RWPE2 (cell line): ENCODE results near the gene KCNJ2.

Source experiments
- ATAC-seq: fragments of 200-7000 bp; cut with Tn5 transposase; 3 replicates; pipeline ENCODE4 v1.9.1; 2021; ENCODE audit warnings: low read depth
- DNase-seq: peaks from one replicate; pipeline ENCODE4 v3.0.0-alpha.2; 2020; ENCODE audit warnings: low spot score
- H3K27ac ChIP-seq: fragments of 450-650 bp; 2 replicates; pipeline ENCODE4 v1.5.1; 2017; ENCODE audit warnings: mild to moderate bottlenecking; ENCODE audit not compliant: poor library complexity, severe bottlenecking
- H3K27me3 ChIP-seq: fragments of 250-450 bp; sonication (Bioruptor Pico); 2 replicates; pipeline ENCODE4 v1.5.1; 2021; ENCODE audit warnings: mild to moderate bottlenecking, moderate library complexity; ENCODE audit not compliant: insufficient read depth, poor library complexity, severe bottlenecking
- H3K36me3 ChIP-seq: fragments of 250-450 bp; sonication (Bioruptor Pico); 2 replicates; pipeline ENCODE4 v1.5.1; 2020; ENCODE audit warnings: low read depth, mild to moderate bottlenecking, moderate library complexity
- H3K4me1 ChIP-seq: fragments of 250-450 bp; sonication (Bioruptor Pico); 2 replicates; pipeline ENCODE4 v1.5.1; 2021; ENCODE audit warnings: mild to moderate bottlenecking, moderate library complexity; ENCODE audit not compliant: insufficient read depth, poor library complexity, severe bottlenecking
- H3K4me3 ChIP-seq: fragments of 250-450 bp; sonication (Bioruptor Pico); 2 replicates; pipeline ENCODE4 v1.5.1; 2021; ENCODE audit warnings: mild to moderate bottlenecking, moderate library complexity; ENCODE audit not compliant: severe bottlenecking
- H3K9me3 ChIP-seq: fragments of 250-450 bp; sonication (Bioruptor Pico); 2 replicates; pipeline ENCODE4 v1.5.1; 2021; ENCODE audit warnings: mild to moderate bottlenecking, moderate library complexity; ENCODE audit not compliant: severe bottlenecking
- TF ChIP-seq, protein P1 (sequence below): fragments of 450-650 bp; IDR thresholded peaks from one replicate; pipeline ENCODE4 v1.5.1; 2017; ENCODE audit warnings: mild to moderate bottlenecking, moderate library complexity; ENCODE audit not compliant: poor library complexity, severe bottlenecking

KCNJ2 gene

GRCh38 chr17:70204431-70204830 lies 35.1 kb downstream of the KCNJ2 start:
- no peak for ATAC-seq
- Histone ChIP-seq H3K36me3 (no peaks in the 10 kb centered on the region), H3K4me3 (no peak overlapping the region), H3K9me3 (no peaks in the 10 kb centered on the region), H3K27ac (no peak overlapping the region), H3K4me1 (no peaks in the 10 kb centered on the region), H3K27me3 (no peaks in the 10 kb centered on the region)
- TF ChIP-seq, protein P1, sequence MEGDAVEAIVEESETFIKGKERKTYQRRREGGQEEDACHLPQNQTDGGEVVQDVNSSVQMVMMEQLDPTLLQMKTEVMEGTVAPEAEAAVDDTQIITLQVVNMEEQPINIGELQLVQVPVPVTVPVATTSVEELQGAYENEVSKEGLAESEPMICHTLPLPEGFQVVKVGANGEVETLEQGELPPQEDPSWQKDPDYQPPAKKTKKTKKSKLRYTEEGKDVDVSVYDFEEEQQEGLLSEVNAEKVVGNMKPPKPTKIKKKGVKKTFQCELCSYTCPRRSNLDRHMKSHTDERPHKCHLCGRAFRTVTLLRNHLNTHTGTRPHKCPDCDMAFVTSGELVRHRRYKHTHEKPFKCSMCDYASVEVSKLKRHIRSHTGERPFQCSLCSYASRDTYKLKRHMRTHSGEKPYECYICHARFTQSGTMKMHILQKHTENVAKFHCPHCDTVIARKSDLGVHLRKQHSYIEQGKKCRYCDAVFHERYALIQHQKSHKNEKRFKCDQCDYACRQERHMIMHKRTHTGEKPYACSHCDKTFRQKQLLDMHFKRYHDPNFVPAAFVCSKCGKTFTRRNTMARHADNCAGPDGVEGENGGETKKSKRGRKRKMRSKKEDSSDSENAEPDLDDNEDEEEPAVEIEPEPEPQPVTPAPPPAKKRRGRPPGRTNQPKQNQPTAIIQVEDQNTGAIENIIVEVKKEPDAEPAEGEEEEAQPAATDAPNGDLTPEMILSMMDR: no peak
- DNase-seq: no peak

GRCh38 chr17:70205401-70205800 lies 36.1 kb downstream of the KCNJ2 start:
- Histone ChIP-seq H3K36me3 (no peaks in the 10 kb centered on the region), H3K27ac (no peak overlapping the region), H3K4me1 (no peaks in the 10 kb centered on the region), H3K9me3 (no peaks in the 10 kb centered on the region), H3K27me3 (no peaks in the 10 kb centered on the region), H3K4me3 (no peak overlapping the region)
- TF ChIP-seq, protein P1: no peak
- ATAC-seq (no peak), DNase-seq (no peak)

- no peaks in the 10 kb centered on the region for H3K4me1 ChIP-seq
- ATAC-seq (no peak), DNase-seq (no peak)
- H3K4me3 ChIP-seq: no peak overlapping the region
- no peaks in the 10 kb centered on the region for H3K36me3 ChIP-seq
- TF ChIP-seq, protein P1: no peak
- no peaks in the 10 kb centered on the region for H3K9me3 ChIP-seq
- H3K27me3 ChIP-seq: no peaks in the 10 kb centered on the region
- H3K27ac ChIP-seq: no peak overlapping the region
Observed at GRCh38 chr17:70206361-70207010, 37.2 kb downstream of the KCNJ2 start.

DNA sequence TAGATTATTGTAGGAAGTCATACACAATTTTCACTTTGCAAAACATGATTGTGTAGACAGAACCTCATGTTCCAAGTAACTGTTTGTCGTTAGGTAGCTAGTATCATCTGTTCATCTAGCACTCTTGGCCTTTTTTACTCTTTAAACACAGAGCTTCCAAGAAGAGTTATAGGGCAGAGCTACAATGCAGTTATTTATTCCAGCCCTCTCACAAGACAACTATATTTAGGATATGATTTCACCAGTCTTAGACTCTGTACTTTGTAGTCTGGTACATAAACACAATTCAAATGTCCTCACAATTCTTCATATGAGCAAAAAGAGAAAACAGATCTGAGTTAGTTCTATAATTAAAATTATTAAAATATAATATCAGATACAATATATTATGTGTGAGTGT lies 37.9 kb downstream of the KCNJ2 start:
- Histone ChIP-seq H3K27ac (no peak overlapping the region), H3K4me3 (no peak overlapping the region), H3K27me3 (no peaks in the 10 kb centered on the region), H3K4me1 (no peaks in the 10 kb centered on the region), H3K9me3 (no peaks in the 10 kb centered on the region), H3K36me3 (no peaks in the 10 kb centered on the region)
- DNase-seq (no peak), ATAC-seq (no peak)
- TF ChIP-seq, protein P1: no peak

DNA sequence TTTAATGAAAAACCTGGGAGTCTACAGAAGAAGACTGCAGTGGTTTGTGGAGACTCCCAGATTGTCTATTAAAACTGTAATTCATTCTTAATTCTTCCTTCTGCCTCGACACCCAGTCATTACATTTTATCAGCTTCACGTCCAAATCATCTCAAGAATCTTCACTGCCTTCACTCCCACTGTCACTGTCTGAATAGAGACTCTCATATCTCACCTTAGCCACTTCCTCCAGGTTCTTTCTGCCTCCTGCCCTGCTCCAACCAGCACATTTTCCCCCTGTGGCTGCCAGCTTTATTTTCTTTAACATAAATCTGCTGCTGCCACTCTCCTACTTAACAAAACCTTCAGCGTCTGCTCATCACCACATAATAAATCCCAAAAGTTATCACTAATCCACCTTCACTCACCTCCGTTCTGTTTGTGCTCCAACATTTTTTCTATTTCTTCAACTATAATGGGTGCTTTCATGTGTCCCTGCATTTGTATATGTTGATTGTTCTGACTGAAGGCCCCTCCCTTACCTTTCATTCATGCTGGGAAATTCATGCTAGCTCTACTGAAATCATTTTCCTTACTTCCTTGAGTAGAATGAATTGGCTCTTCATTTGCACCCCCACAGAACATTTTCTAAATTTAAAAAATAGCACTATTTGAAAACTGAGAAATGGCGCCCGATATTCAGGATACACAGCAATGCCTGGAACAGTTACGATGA lies 38.9 kb downstream of the KCNJ2 start:
- ATAC-seq (no peak), DNase-seq (no peak)
- no peak overlapping the region for H3K4me3 ChIP-seq
- H3K27ac ChIP-seq: no peak overlapping the region
- no peaks in the 10 kb centered on the region for H3K9me3 ChIP-seq
- H3K4me1 ChIP-seq: no peaks in the 10 kb centered on the region
- no peaks in the 10 kb centered on the region for H3K27me3 ChIP-seq
- TF ChIP-seq, protein P1: no peak
- H3K36me3 ChIP-seq: no peaks in the 10 kb centered on the region
